HepG2 (cell line): ENCODE measurements around the gene TRMT2A. TPM values are rescaled to one million over a fixed set of nuclear protein-coding genes. Genes with fewer than 3 reads are reported as not detected.

Experiments
- DMAP1 ChIP-seq: IDR thresholded peaks from 2 replicates; pipeline ENCODE4 v1.6.1; 2016
- ELF3 ChIP-seq: IDR thresholded peaks from 2 replicates; pipeline ENCODE4 v1.6.1; 2016; ENCODE audit warnings: missing genetic modification reagents, missing compliant biosample characterization
- HNRNPLL ChIP-seq: fragments of 200-400 bp; formaldehyde crosslinking; IDR thresholded peaks from 2 replicates; pipeline ENCODE4 v1.6.1; 2017; ENCODE audit warnings: mild to moderate bottlenecking, low read depth, low read length; ENCODE audit not compliant: poor library complexity, severe bottlenecking
- KIAA2018 ChIP-seq: sonication (generic); formaldehyde crosslinking; IDR thresholded peaks from 2 replicates; pipeline ENCODE4 v1.5.0; 2020; ENCODE audit warnings: mild to moderate bottlenecking, missing genetic modification reagents, borderline replicate concordance
- NR2F2 ChIP-seq: IDR thresholded peaks from 2 replicates; pipeline ENCODE4 v1.6.1; 2012; ENCODE audit warnings: low read depth, inconsistent platforms, borderline replicate concordance
- RARA ChIP-seq: IDR thresholded peaks from 2 replicates; pipeline ENCODE4 v1.6.1; 2016; ENCODE audit warnings: missing genetic modification reagents, missing compliant biosample characterization
- ZFP37 ChIP-seq: sonication (generic); formaldehyde crosslinking; IDR thresholded peaks from 2 replicates; pipeline ENCODE4 v1.4.0; 2020; ENCODE audit warnings: missing genetic modification reagents, borderline replicate concordance
- ZNF329 ChIP-seq: sonication (generic); formaldehyde crosslinking; IDR thresholded peaks from 2 replicates; pipeline ENCODE4 v1.9.0; 2021; ENCODE audit warnings: low read depth, mild to moderate bottlenecking, missing genetic modification reagents
- ZNF589 ChIP-seq: sonication (generic); formaldehyde crosslinking; conservative IDR thresholded peaks from 2 replicates; pipeline ENCODE4 v1.8.0; 2022; ENCODE audit warnings: mild to moderate bottlenecking, moderate library complexity, missing genetic modification reagents
- polyA plus RNA-seq, 8 experiments: library from polyadenylated mRNA; depleted of rRNA in 3 of 8; stranded (reverse) in 7 of 8; unstranded in 1 of 8; fragments of >200 nt; fragmentation: Illumina TruSeq in 4 of 8; extraction: Trizol in 4 of 8; gene quantifications; 2 replicates each; pipeline versions ENCODE4 v1.2.1 to v1.2.3, GENCODE V29; 2011 to 2016; ENCODE audit warnings: low read depth in 4 of 8, missing spikeins in 1 of 8, mixed read lengths in 1 of 8; ENCODE audit not compliant: insufficient read depth in 1 of 8
- total RNA-seq, 5 experiments: library from RNA; depleted of rRNA; stranded (reverse); fragments of >200 nt; fragmentation: Illumina TruSeq; extraction: Trizol; gene quantifications; 2 replicates each; pipeline ENCODE4 v1.2.3, GENCODE V29; 2016; ENCODE audit warnings: low read depth in 1 of 5
- TF ChIP-seq, protein P1 (sequence below): IDR thresholded peaks from 2 replicates; pipeline ENCODE4 v1.6.1; 2012; ENCODE audit warnings: low read length, improper control_type of control experiment
- TF ChIP-seq, protein P2 (sequence below): sonication (generic); formaldehyde crosslinking; IDR thresholded peaks from 2 replicates; pipeline ENCODE4 v1.5.0; 2020; ENCODE audit warnings: mild to moderate bottlenecking, missing genetic modification reagents, borderline replicate concordance

TRMT2A gene
- total and polyA plus RNA-seq, 2 of the 13 experiments (the other 11 are each of a cell fraction or from before 2014, with no cell fraction given): 24.0 to 30.3 TPM

DNA sequence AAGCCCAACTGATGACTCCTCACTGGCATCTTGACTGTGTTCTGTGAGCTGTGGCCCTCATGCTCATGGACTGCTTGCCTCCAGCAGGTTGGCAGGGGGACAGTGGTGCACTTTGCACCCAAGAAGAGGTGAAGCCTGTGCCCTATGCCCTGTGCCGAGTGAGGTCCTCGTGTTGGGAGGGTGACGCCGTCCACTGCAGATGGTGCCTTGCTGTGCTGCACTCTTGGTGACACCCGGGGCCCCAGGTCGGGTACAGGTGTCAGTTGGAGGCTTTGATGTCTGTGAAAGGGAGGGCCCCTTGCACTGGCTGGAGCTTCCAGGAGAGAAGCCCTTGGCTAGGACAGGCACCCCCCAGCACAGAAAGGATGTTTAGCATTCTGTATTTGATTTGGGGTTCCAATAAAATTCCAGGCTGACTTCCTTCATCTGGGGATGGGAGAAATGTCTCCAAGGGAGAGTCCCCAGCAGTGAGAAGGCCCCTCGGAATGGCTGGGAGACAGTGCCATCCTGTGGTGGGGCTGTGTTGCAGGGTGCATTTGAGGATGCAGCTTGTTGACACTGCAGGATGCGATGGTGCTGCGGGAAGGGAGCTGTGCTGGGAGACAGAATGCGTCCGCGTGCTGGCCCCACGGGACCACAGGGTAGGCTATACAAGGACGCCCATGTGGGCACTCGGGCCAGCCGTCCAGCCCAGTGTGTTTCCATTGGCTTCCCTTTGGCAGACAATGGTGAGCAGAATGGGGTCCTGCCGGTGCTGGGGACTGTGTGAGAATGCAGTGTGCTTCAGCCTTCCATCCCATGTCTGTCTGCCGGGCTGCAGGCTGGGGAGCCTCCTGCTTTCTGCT, 12.1 kb upstream of the TRMT2A start (continued):
- TF ChIP-seq, protein P1, sequence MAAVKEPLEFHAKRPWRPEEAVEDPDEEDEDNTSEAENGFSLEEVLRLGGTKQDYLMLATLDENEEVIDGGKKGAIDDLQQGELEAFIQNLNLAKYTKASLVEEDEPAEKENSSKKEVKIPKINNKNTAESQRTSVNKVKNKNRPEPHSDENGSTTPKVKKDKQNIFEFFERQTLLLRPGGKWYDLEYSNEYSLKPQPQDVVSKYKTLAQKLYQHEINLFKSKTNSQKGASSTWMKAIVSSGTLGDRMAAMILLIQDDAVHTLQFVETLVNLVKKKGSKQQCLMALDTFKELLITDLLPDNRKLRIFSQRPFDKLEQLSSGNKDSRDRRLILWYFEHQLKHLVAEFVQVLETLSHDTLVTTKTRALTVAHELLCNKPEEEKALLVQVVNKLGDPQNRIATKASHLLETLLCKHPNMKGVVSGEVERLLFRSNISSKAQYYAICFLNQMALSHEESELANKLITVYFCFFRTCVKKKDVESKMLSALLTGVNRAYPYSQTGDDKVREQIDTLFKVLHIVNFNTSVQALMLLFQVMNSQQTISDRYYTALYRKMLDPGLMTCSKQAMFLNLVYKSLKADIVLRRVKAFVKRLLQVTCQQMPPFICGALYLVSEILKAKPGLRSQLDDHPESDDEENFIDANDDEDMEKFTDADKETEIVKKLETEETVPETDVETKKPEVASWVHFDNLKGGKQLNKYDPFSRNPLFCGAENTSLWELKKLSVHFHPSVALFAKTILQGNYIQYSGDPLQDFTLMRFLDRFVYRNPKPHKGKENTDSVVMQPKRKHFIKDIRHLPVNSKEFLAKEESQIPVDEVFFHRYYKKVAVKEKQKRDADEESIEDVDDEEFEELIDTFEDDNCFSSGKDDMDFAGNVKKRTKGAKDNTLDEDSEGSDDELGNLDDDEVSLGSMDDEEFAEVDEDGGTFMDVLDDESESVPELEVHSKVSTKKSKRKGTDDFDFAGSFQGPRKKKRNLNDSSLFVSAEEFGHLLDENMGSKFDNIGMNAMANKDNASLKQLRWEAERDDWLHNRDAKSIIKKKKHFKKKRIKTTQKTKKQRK: no peak
- TF ChIP-seq ZNF589 (CRISPR knock-in tag) (no peak), KIAA2018 (CRISPR knock-in tag) (no peak), NR2F2 (peak; percentile 25; the same call in 1 of the 2 replicates), RARA (peak; percentile 68), ZFP37 (CRISPR knock-in tag) (no peak), ELF3 (CRISPR knock-in tag) (no peak; the same call in 1 of the 2 replicates), DMAP1 (CRISPR knock-in tag) (no peak), ZNF329 (CRISPR knock-in tag) (no peak), HNRNPLL (no peak)
- TF ChIP-seq, protein P2, sequence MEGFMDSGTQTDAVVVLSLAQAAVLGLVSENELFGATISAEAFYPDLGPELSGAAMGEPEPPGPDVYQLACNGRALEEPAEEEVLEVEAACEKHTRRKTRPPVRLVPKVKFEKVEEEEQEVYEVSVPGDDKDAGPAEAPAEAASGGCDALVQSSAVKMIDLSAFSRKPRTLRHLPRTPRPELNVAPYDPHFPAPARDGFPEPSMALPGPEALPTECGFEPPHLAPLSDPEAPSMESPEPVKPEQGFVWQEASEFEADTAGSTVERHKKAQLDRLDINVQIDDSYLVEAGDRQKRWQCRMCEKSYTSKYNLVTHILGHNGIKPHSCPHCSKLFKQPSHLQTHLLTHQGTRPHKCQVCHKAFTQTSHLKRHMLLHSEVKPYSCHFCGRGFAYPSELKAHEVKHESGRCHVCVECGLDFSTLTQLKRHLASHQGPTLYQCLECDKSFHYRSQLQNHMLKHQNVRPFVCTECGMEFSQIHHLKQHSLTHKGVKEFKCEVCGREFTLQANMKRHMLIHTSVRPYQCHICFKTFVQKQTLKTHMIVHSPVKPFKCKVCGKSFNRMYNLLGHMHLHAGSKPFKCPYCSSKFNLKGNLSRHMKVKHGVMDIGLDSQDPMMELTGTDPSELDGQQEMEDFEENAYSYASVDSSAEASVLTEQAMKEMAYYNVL (CRISPR knock-in tag): 0 out of 2 replicates have a peak, but pooled peaks have one; percentile 57
